ENCODE measurements around the gene ZGLP1.

ZGLP1 gene

GRCh38 chr19:10289167-10289835 lies 20.3 kb downstream of the ZGLP1 start:
- TF ChIP-seq CTCF (conservative IDR thresholded peaks at IDR 0.05; ENCODE audit: low read depth, low read length): no peak
- peak overlapping the region; percentile 60 for H3K4me3 ChIP-seq (ENCODE audit: low read depth, low read length)
- peak; percentile 67 for DNase-seq (ENCODE audit: low read depth)

- DNase-seq (ENCODE audit: low read depth): peak; percentile 80
- peak overlapping the region; percentile 60 for H3K4me3 ChIP-seq (ENCODE audit: low read depth, low read length)
- TF ChIP-seq CTCF (conservative IDR thresholded peaks at IDR 0.05; ENCODE audit: low read depth, low read length): no peak
Measured at GRCh38 chr19:10288662-10289166, 20.9 kb downstream of the ZGLP1 start.

GRCh38 chr19:10286803-10287737 lies 22.5 kb downstream of the ZGLP1 start, which contains the start of gene ICAM4:
TSS of gene ICAM4 (plus strand) at chr19:10286955. CDS start at chr19:10287013, 58 bp downstream.
- peak; percentile 92 for DNase-seq (ENCODE audit: low read depth)
- H3K4me3 ChIP-seq (ENCODE audit: low read depth, low read length): peak within 1 kb of the TSS; percentile 12

GRCh38 chr19:10285393-10285792 lies 24.2 kb downstream of the ZGLP1 start:
- no peak for DNase-seq (ENCODE audit: low read depth)
- no peak for TF ChIP-seq CTCF (conservative IDR thresholded peaks at IDR 0.05; ENCODE audit: low read depth, low read length)
- no peak overlapping the region for H3K4me3 ChIP-seq (ENCODE audit: low read depth, low read length)

More at GRCh38 chr19:10286803-10287737, 22.5 kb downstream of the ZGLP1 start, which contains the start of gene ICAM4:
- no peak for TF ChIP-seq CTCF (conservative IDR thresholded peaks at IDR 0.05; ENCODE audit: low read depth, low read length)

GRCh38 chr19:10284960-10285278 lies 24.7 kb downstream of the ZGLP1 start:
- no peak for TF ChIP-seq CTCF (conservative IDR thresholded peaks at IDR 0.05; ENCODE audit: low read depth, low read length)
- H3K4me3 ChIP-seq (ENCODE audit: low read depth, low read length): no peak overlapping the region
- no peak for DNase-seq (ENCODE audit: low read depth)

GRCh38 chr19:10284065-10284959 lies 25.3 kb downstream of the ZGLP1 start:
- DNase-seq (ENCODE audit: low read depth): no peak
- TF ChIP-seq CTCF (conservative IDR thresholded peaks at IDR 0.05; ENCODE audit: low read depth, low read length): no peak
- no peak overlapping the region for H3K4me3 ChIP-seq (ENCODE audit: low read depth, low read length)

Data from choroid plexus epithelial cell (primary cell).